OCI-LY7 (cell line): ENCODE data around the gene GMDS.

ENCODE experiments used
- CTCF ChIP-seq: fragments of 200-600 bp; sonication (generic); conservative IDR thresholded peaks from 2 replicates; pipeline ENCODE4 v1.5.1; 2014; ENCODE audit warnings: mild to moderate bottlenecking, antibody characterized with exemption, low read length, moderate library complexity, mixed read lengths
- EZH2phosphoT487 ChIP-seq: fragments of 200-600 bp; sonication (generic); IDR thresholded peaks from 2 replicates; pipeline ENCODE4 v1.6.1; 2018; ENCODE audit warnings: low read depth, borderline replicate concordance, mild to moderate bottlenecking, mixed run types, antibody characterized with exemption, low read length, moderate library complexity, mixed read lengths

GRCh38 chr6:2077826-2078225 is 167.6 kb downstream of the GMDS start:
- TF ChIP-seq CTCF (no peak), EZH2phosphoT487 (no peak)
